NCI-H1105 treated with DMSO at 0.1 percent for 48 hours (cell line): Measurements from ENCODE around the gene RNF186.
"Not testable (repeated sequence)": the region's sequence is repeated elsewhere in the genome, so short reads cannot be mapped to it uniquely, and the experiment has no call there.

ENCODE experiments used
- DNase-seq: peaks from one replicate; lab custom pipeline; 2025; lab: John Stamatoyannopoulos, UW

Gene RNF186

GRCh38 chr1:19824541-19824940 lies 9.5 kb upstream of the RNF186 start:
- DNase-seq: no peak

GRCh38 chr1:19824036-19824435 lies 9.0 kb upstream of the RNF186 start:
- no peak for DNase-seq

- no peak for DNase-seq
Measured at GRCh38 chr1:19819701-19820100, 4.6 kb upstream of the RNF186 start.

GRCh38 chr1:19818324-19818723 lies 3.2 kb upstream of the RNF186 start:
- DNase-seq: no peak

- no peak for DNase-seq
Measured at GRCh38 chr1:19817160-19817559, 2.1 kb upstream of the RNF186 start.

GRCh38 chr1:19816737-19817086 lies 1.6 kb upstream of the RNF186 start:
- not testable (repeated sequence) for DNase-seq

- DNase-seq: peak; percentile 96
Measured at GRCh38 chr1:19815801-19816736, 986 bp upstream of the RNF186 start.

GRCh38 chr1:19814244-19814661 lies 830 bp downstream of the RNF186 start:
- DNase-seq: no peak

- DNase-seq: no peak
Measured at GRCh38 chr1:19813643-19813960, 1.5 kb downstream of the RNF186 start.

- DNase-seq: no peak
Measured at GRCh38 chr1:19812875-19813642, 2.0 kb downstream of the RNF186 start.

- DNase-seq: no peak
Measured at GRCh38 chr1:19811206-19811851, 3.8 kb downstream of the RNF186 start.

GRCh38 chr1:19809044-19809750 lies 5.9 kb downstream of the RNF186 start:
- no peak for DNase-seq

- no peak for DNase-seq
Measured at GRCh38 chr1:19808351-19808750, 6.7 kb downstream of the RNF186 start.

- no peak for DNase-seq
Measured at GRCh38 chr1:19804831-19805251, 10.2 kb downstream of the RNF186 start.

GRCh38 chr1:19802269-19802668 lies 12.8 kb downstream of the RNF186 start:
- no peak for DNase-seq

GRCh38 chr1:19800076-19800804 lies 14.8 kb downstream of the RNF186 start:
- no peak for DNase-seq

- no peak for DNase-seq
Measured at GRCh38 chr1:19799230-19800075, 15.6 kb downstream of the RNF186 start, which contains the start of gene TMCO4. Gene TMCO4 (minus strand): TSS chr1:19799916. CDS start chr1:19780758, 19,158 bp downstream.

- no peak for DNase-seq
Measured at GRCh38 chr1:19798486-19799229, 16.4 kb downstream of the RNF186 start.

GRCh38 chr1:19797827-19798226 lies 17.3 kb downstream of the RNF186 start:
- no peak for DNase-seq

GRCh38 chr1:19794583-19794982 lies 20.5 kb downstream of the RNF186 start:
- no peak for DNase-seq
